NCI-H345 (cell line): ENCODE data around the gene MRPL55.

ENCODE experiments used
- DNase-seq: peaks from one replicate; lab custom pipeline; 2025; lab: John Stamatoyannopoulos, UW

MRPL55 gene

GRCh38 chr1:228109073-228109961 is at the start of gene MRPL55:
MRPL55 (minus strand) TSS chr1:228109299; CDS start chr1:228108260, 1,039 bp downstream.
- peak; percentile 97 for DNase-seq

GRCh38 chr1:228158151-228159007 is 49.3 kb upstream of the MRPL55 start:
- no peak for DNase-seq

- DNase-seq, result no peak
Measured at GRCh38 chr1:228157729-228158126, 48.6 kb upstream of the MRPL55 start.

- DNase-seq, result no peak
Measured at GRCh38 chr1:228156941-228157728, 48.0 kb upstream of the MRPL55 start.

- DNase-seq, result no peak
Measured at GRCh38 chr1:228156515-228156881, 47.4 kb upstream of the MRPL55 start.

- DNase-seq, result no peak
Measured at GRCh38 chr1:228155596-228156514, 46.8 kb upstream of the MRPL55 start.

- DNase-seq, result peak; percentile 72
Measured at GRCh38 chr1:228154670-228155571, 45.8 kb upstream of the MRPL55 start.

- no peak for DNase-seq
Measured at GRCh38 chr1:228154021-228154669, 45.0 kb upstream of the MRPL55 start.

GRCh38 chr1:228152918-228153258 is 43.8 kb upstream of the MRPL55 start:
- DNase-seq, result no peak

- no peak for DNase-seq
Measured at GRCh38 chr1:228152097-228152917, 43.2 kb upstream of the MRPL55 start.

GRCh38 chr1:228151180-228151925 is 42.3 kb upstream of the MRPL55 start:
- DNase-seq, result no peak

- DNase-seq, result no peak
Measured at GRCh38 chr1:228150461-228151179, 41.5 kb upstream of the MRPL55 start.

- no peak for DNase-seq
Measured at GRCh38 chr1:228150120-228150460, 41.0 kb upstream of the MRPL55 start.

- no peak for DNase-seq
Measured at GRCh38 chr1:228149406-228150119, 40.5 kb upstream of the MRPL55 start, which contains the start of gene GJC2. GJC2 (plus strand) TSS chr1:228149930; CDS start chr1:228157759, 7,829 bp downstream.

GRCh38 chr1:228148935-228149405 is 39.9 kb upstream of the MRPL55 start:
- DNase-seq, result no peak

GRCh38 chr1:228148196-228148861 is 39.2 kb upstream of the MRPL55 start:
- DNase-seq, result no peak
